8988T (cell line): ENCODE results near the gene ADARB1.

Experiments used
- DNase-seq: peaks from one replicate; pipeline ENCODE4 v3.0.0; 2011

The ADARB1 gene

DNA sequence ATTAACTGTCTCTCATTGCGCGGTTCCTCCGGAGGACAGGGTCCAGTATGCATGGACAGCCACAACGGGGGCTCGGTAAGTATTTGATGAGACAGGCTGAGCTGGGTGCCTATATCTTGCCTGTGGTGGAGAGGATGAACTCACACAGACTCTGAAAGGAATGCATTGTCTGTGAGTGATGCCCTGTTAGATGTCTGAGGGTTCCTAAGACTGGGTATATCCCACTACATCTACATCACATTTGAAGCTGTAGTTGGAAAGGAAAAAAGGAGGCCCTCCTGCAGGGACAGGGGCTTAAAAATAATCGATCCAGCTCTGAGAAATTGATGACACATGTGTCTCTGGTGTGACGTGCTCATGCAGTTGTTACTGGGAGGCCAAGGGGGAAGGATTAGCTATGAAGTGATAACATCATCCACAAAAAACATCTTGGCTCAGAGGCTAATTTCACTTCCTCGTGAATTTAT is 1.9 kb downstream of the ADARB1 start:
- no peak for DNase-seq

DNA sequence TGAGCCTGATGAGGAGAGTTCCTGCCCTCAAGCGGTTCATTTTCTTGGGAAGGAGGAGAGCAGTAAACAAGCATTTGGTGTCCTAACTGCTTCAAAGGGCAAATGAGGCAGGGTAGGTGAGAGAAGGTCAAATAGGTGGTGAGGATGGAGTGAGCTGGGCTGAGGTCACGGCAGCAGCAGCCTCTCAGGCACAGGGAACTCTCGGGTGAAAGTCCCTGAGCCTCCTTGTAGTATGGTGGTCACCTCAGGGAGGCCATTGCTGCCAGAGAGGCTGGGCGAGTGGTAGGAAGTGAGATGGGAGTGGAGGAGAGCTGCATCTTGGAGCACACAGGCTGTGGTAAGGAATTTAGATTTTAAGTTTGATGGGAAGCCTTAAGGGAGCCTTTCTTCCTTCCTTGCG is 4.0 kb downstream of the ADARB1 start:
- DNase-seq: no peak

DNA sequence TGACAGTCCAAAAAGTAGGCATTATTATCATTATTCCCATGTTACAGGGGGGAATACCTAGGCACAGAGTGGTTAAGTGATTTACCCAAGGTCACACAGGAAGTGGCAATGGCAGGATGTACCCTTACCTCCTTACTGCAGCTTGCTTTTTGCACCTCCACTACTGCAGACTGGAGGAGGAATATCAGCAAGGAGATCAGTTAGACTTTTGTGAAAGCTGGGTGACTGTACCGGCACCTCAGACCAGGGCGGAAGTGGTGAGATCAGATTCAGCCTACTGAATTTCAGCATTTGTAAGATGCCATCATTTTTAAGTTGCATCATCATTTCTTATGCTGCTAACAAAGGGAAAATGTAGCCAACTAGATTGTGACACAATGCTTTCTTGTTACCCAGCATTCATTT is 4.5 kb downstream of the ADARB1 start:
- no peak for DNase-seq

DNA sequence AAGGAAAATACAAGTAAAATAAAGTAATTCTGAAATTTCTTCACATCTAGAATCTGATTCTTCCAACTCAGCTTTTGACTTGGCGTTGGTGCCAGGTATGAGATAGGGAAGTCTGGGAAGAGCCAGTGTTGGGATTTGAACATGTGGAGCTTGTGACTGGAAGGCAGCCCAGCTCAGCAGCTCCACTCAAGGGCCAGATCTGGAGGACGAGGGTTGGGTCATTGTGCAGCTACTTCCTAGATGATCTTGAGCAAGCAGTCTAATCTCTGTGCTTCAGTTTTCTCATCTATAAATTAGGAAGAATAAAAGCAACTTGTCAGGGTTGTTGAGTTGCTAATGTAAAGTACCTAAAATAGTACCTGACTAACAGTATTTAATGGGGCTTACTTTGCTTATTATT is 5.0 kb downstream of the ADARB1 start:
- no peak for DNase-seq

DNA sequence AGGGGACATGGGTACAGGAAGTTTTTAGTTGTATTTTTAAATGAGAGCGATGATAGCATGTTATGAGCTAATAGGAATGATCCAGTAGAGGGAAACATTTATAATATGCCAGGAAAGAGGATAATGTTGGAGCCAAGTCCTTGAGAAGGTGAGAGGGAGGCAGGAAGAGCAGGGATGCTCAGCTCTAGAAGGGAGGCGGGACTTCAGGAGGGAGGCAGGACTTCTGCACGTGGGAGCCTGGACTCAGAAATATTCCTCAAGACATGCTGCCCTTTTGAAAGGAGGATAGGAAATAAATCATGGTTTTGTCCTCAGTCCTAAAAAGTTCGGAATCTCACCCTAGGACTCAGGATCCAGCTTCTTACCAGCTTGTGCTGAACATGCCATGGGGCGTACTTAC is 5.9 kb downstream of the ADARB1 start:
- DNase-seq: no peak

DNA sequence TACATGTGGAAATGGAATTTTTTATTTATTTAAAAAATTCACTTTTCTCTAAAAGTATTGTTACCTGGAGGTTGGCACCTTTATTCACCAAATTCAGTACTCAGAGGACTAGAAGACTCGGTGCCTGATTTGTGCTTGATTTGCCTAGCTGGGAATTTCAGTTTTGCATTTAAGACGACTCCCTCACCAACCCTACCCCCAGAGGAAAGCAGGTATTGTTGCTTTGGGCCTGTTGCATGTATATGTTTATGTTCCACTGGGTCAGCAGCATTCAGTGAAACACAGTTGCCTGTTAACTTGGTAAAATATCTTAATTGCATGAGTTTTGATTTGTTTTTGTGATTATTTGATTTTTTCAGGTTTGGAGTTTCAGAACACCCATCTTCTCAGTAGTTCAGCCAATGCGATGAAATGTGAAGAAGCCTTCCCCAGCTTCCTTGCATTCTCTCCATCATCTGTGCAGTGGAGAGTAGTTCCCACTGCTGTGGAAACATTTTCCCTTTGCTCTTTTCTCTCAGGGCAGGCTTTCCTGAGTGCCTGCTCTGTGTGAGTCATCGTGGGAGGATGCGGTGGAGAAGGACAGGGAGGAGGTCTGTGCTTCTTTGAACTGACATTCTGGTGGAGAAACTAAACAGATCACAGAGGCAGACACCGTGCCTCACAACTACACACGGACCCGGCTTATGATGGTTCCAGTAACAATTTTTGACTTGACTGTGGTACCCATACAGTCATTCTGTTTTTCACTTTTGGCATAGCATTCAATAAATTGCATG is 6.4 kb downstream of the ADARB1 start:
- no peak for DNase-seq

DNA sequence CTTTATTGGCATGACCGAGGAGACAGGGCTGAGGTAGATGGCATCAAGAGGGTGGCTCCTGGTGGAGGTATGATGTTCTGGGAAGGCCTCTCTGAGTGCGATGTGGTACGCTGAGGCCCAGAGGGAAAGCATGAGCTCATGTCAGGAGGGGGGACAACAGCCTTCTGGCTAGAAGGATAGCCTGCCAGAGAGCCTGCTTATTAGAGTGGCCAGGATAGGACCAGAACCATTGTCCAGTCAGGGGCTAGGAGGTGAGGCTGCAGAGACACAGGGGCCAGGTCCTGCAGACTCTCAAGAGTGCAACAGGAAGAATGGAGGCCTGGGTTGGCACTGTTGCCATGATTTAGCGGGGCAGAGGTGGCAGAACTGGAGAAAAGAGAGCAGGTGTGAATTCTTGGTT is 7.3 kb downstream of the ADARB1 start:
- no peak for DNase-seq

DNA sequence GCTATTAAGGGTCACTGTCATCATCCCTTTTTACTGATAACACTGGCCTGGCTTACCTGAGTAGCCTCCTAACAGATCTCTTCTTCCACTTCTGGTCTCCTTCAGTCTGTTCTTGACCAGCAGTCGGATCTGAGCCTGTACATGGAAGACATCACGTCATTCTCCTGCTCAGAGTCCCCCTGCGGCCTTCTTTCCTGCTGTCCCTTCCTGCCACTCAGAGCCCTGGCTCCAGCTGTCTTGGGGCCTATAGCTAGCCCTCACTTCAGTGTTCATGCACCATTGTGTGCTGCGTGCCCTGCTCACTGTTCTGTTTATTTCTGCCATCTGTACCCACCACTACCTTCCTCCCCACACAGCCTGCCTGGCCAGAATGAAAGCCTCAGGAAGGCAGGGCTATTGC is 8.4 kb downstream of the ADARB1 start:
- DNase-seq: no peak

DNA sequence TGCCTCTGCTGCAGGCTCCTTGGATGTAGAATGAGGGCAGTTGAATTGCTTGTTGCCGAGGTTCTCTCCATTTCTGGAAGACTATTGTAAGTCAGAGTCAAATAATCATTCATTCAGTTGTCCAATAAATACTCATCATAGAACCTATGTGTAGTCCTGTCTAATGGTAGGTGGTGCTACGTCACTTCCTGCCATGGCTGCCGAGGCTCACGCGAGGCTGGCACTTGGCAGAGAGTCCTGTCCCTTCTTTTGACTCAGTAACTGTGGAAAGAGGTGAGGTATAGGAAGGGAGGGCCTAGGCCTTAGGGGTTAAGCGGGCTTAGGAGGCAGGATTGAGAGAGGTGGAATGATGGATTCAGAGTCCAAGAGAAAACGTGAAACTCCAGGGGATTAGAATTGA is 9.7 kb downstream of the ADARB1 start:
- DNase-seq: no peak

DNA sequence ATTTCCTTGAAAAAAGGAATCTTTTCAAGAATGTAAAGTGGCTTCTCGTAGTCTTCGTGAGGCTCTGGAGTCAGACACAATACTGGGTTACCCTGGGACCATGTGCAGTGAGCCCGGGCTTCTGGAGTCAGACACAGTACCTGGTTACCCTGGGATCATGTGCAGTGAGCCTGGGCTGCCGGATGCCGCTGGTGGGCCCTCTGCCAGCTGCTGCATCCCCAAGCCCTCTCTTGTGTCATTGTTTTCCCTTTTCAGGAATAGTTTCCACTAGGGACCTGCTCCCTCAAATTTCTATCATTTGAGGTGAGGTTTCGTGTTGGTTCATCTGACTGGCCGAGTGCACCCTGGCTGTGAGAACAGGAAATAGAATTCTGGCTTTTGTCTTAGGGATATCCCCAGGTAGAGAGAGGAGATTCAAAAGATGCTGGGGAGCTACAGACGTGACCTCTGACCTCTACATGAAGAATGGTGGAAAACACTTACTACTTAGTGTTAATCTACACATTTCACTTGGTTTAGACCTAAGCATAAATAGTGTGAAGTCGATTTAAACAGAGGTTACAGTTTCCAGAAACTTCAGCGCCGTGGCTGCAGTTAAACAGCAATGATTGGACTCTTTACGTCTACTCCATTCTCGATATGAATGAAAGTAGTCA is 10.6 kb downstream of the ADARB1 start:
- DNase-seq: no peak

DNA sequence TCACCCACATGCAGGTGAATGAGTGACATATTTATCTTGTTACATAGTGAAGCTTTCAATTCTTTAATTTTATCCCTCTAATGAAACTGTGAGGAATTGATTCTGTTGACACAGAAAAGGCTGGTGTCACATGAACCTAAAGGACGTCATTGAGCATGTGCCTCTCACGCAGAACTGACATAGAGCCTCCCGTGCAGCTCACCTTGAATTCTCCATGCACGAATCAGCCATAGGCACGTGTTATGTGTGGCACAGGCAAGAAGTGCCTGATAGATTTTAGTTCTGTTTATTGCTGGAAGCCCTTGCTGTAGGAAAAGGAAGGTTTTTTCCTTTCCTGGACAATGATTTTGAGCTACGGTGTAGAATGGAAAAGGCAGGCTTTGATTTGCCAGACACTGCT is 11.3 kb downstream of the ADARB1 start:
- no peak for DNase-seq

DNA sequence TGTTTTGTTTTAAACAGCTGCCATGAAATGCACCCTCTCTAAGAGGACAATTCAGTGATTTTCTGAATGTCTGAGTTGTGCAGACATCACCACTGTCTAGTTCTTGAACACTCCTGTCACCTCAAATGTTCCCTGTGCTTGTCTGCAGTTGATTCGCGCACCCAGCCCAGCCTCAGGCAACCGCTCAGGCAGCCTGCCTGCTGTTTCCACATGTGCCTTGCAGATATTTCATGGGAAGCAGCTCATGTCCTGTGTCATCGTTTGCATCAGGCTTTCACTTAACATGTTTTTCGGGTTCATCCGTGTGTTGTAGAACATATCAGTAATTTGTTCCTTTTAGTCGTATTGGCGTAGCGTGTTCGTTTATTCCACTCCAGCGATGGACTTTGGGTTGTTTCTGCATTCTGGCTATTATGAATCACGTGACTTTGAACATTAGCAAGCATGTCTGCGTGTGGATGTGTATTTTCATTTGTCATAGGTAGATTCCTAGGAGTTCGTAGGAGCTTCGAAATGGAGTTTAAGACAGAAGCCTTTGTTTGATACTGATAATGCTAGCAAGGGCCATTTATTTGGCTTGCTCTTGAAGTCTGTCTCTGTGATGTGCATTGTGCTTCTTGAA is 12.1 kb downstream of the ADARB1 start:
- no peak for DNase-seq

DNA sequence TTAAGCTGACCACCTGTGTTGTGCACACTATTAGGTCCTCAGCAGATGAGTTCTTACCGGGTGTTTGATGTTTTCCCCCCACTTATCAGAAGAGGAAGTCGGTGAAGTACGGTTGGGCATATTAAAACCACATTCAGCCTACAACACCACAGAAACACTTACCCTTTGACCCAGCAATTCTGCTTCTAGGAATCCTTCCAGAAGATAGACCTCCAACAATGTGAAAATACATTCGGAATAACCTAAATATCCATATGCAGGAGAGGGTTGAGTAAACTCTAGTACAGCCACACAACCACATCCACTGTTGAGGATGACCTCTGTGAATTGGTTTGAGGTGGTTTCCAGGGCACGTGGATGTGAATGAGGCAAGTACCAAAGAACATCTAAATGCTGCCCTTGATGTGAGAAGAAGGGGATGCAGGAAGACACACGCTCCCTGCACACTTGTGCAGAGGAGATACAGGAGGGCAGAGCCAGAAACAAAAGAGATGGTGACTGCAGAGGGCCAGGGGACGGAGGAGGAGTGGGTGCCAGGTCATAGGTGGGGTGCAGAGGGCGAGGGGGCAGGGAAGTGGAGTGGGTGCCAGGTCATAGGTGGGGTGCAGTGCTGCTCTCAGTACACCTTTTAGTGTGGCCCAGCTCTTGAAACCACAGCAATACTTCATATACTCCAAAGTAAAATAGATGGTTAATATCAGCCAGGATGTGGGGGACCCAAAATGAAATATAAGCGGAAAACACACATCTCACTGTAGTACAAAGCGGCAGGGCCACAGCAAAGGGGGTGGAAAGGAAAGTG is 12.8 kb downstream of the ADARB1 start:
- DNase-seq: no peak

DNA sequence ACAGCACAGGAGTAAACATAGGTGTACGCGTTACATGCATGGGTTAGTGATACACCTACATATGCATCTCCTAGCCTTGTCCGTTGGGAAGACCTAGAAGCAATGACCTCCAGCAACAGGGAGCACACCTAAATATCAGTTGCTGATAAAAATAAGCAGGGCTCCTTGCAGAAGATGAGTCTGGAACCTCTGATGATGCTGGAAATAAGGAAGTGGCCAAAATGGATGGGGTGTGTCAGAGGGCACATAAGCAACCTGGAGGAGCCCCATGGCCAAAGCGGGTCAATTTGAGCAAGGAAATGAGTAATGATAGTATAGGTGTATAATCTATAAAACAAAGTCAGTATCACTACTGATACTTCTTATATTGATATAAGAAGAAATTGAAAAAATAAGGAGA is 13.7 kb downstream of the ADARB1 start:
- DNase-seq: no peak

DNA sequence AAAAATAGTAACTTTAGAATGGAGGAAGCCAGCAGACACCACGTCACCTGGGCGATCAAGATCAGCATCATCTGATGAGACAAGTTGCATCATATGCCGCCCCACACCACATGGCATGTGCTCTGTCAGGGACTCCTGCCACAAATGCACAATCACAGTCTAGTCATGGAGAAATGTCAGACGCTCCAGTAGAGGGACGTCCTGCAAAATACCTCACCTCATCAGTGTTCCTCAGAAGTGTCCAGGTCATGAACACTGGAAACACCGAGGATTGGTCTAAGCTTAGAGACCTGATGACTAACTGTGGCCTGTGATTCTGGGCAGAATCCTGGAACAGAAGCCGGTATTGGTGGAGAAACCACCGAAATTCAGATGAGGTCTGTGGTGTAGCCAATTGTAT is 14.3 kb downstream of the ADARB1 start:
- no peak for DNase-seq

DNA sequence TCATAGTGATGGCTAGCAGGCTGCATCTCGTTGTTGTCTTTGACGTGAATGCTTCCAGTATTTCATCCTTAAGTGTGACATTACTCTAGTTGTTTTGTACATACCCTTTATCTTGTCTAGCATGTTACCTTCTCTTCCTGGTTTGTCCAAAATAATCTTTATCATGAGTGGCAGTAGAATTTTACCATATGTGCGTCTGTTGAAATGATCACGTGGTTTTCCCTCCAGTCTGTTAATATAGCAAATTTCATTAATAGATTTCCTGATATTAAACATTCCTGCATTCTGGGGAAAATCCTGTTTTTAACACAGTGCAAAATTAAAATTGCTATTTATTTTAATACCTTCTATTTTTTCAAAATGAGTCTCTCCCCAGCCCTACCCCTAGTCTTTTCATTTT is 15.6 kb downstream of the ADARB1 start:
- no peak for DNase-seq

DNA sequence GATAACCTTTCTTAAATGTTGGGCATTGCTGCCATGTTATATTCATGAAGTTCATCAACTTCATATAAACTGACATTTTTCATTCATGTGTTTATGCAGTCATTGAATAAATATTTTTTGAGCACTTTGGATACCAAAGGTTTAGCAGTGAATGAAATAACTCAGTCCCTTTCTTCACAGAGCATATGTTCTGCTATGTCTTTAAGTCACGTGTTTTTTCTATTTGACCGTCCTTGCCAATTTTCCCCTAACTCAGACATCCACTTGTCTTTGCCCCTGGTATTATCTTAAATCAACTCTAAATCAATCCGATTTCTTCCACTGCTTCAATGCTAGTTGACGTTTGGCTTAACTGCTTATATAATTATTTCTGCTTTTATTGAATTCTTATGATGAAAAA is 16.6 kb downstream of the ADARB1 start:
- no peak for DNase-seq

DNA sequence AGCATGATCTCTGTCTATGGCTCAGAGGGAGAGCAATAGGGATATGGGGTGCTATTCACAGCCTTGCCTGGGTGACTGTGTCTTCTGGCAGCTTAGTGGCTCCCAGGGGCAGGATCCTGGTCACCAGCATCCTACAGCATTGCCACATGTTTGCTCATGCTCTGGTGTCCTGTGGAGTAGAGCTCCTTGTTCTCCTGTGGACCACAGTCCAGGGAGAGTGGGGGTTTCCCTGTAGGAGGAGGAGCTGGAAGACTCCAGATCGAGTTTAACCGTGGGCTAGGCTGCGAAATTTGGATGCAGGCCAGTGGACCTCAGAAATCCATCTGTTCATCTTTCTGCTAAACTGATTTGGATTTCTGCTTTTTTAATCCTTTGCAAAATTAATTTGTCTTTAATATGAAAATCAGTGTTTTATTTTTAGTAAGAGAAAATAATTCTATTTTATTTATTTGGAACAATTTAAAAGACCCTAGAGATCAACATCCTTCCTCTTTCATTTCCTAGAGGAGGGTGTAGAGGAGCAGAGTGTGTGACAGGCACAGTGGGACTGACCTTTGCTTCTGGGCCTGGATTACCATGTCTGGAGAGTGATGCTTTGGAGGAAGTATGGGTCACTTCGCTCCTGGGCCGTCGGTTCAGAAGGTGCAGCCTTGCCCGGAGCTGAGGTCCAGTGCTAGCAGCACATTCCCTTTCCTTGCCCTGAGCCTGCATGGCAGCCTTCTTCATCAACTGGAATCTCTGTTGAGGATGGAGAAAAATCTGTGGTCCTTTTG is 17.4 kb downstream of the ADARB1 start:
- no peak for DNase-seq

DNA sequence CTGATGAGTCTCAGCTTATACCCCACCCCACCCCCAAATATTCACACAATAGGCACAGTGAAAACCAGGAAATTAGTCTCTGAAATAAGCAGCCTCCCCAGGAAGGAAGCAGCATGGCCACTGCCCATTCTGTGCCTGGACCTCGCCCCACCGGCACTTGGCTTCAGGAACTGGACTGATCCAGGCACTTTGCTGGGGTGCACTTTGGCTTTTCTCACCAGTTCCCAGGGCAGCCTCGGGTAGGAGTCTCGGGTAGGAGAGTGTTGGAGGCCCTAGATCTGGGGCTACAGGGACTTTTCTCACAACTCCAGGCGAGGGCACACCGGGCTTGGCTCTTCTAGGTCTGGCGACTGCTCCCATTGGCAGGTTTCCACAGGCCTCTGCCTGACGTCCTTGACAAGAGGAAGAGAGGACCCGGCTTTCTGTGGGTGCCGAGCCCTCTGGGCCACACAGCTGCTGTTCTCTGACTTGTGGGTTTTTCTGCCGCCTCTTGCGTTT is 18.7 kb downstream of the ADARB1 start:
- no peak for DNase-seq

DNA sequence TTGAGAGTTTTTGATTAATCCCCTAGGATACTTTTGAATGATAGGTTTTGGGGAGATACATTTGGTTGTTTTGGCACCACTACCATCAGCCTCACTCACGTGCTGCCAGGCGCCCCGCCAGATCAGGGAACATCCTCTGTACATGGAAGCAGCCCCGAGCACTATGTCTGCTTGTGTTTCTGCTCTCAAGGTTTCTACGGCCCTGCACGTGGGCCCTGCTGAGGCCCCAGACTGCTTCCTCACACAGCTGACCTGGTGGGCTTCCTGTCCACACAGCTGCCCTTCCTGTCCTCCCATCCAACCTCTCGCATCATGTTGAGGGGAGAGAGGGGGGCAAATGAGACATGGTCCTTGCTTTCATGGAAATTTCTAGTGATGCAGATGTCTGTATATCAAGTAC is 20.0 kb downstream of the ADARB1 start:
- DNase-seq: no peak

DNA sequence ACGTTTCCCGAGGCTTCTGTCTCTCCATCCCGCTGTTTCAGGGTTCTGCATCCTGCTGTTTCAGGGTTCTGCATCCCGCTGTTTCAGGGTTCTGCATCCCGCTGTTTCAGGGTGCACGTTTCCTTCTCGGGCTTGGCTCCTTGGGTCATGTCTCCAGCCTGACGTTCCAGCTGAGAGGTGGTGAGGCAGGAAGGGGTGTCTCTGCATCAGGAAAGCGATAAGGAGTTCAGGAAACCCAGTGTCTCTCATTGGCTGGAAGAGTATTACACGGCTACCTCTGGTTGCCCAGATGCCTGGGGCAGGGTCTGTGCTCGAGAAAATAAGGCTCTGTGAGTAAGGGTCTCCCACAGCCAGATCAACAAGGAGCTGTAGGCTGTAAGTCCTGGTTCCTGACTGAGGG is 21.1 kb downstream of the ADARB1 start:
- DNase-seq: no peak

DNA sequence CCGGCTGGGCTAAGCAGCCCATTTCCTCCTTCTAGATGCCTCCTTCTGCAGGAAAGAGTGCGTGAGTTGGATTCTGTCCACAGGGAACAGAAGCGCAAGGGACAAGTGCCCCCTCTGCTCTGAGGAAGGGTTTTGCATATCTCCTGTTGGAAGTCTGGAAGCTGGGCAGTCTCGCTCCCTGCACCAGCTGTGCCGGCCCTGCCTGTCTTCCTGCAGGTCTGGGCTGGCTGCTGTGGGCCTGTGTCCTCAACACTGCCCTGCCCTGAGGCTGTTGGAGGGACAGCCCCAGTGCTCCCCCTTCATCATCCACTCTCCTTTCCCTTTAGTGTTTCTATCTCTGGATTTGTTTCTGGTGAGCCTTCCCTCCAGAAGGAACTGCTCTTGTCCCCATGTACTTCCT is 21.8 kb downstream of the ADARB1 start:
- no peak for DNase-seq
